Measurements from ENCODE around the gene PPP2R5E.
"Not testable (repeated sequence)": the region's sequence is repeated elsewhere in the genome, so short reads cannot be mapped to it uniquely, and the experiment has no call there.

- TF ChIP-seq ZNF274 (IDR thresholded peaks at IDR 0.05; ENCODE audit: low read depth, low read length); SUZ12 (IDR thresholded peaks at IDR 0.05; ENCODE audit: extremely low read depth, insufficient read depth, insufficient read length): not testable (repeated sequence)
Measured at GRCh38 chr14:63522511-63522910, 20.7 kb downstream of the PPP2R5E start.
